Gastroesophageal sphincter (tissue), 4 donors: ENCODE results near the gene HADHA. TPM values are rescaled to one million over a fixed set of nuclear protein-coding genes. Genes with fewer than 3 reads are reported as not detected.

Source experiments
- ATAC-seq: fragments of 150-250 bp; one replicate; pipeline ENCODE4 v1.9.1; 2016; ENCODE audit warnings: mild to moderate bottlenecking, moderate library complexity
- H3K27ac ChIP-seq, 4 donors: fragments of 200-600 bp; sonication (generic) in 3 of 4; 1 replicate in 3 of 4; 2 replicates in 1 of 4; pipeline ENCODE4 v1.5.1; 2016 to 2019
- H3K27me3 ChIP-seq: fragments of 200-600 bp; sonication (generic); one replicate; pipeline ENCODE4 v1.5.1; 2019
- H3K36me3 ChIP-seq, 2 donors: fragments of 200-600 bp; sonication (generic); one replicate each; pipeline ENCODE4 v1.5.1; 2019; ENCODE audit warnings: control low read depth in 1 of 2
- H3K4me1 ChIP-seq, 3 donors: fragments of 200-600 bp; sonication (generic); 1 replicate in 2 of 3; 2 replicates in 1 of 3; pipeline ENCODE4 v1.5.1; 2016 to 2019; ENCODE audit warnings: control low read depth in 2 of 3
- H3K4me3 ChIP-seq, 2 donors: fragments of 200-600 bp; sonication (generic); one replicate each; pipeline ENCODE4 v1.5.1; 2019; ENCODE audit warnings: mild to moderate bottlenecking in 1 of 2, moderate library complexity in 1 of 2
- H3K9me3 ChIP-seq, 3 donors: fragments of 200-600 bp; sonication (generic); one replicate each; pipeline ENCODE4 v1.5.1; 2017 to 2019; ENCODE audit warnings: control low read depth in 2 of 3
- EP300 ChIP-seq: sonication (generic); formaldehyde crosslinking; IDR thresholded peaks from one replicate; pipeline ENCODE4 v1.6.1; 2017; ENCODE audit warnings: antibody characterized with exemption, mild to moderate bottlenecking
- POLR2A ChIP-seq, 2 donors: fragments of 450-650 bp; IDR thresholded peaks; one replicate each; pipeline ENCODE4 v1.6.1; 2017; ENCODE audit warnings: antibody characterized with exemption in 2 of 2, mild to moderate bottlenecking in 2 of 2, moderate library complexity in 1 of 2
- POLR2AphosphoS5 ChIP-seq: sonication (generic); formaldehyde crosslinking; IDR thresholded peaks from one replicate; pipeline ENCODE4 v1.6.1; 2017; ENCODE audit warnings: antibody characterized with exemption
- WGBS, 2 donors: methylation state at CpG; one replicate each; pipeline ENCODE4 v1.1.5; 2018; ENCODE audit warnings: low coverage in 1 of 2; 5-methylcytosine and 5-hydroxymethylcytosine counted together
- total RNA-seq, 4 donors: library from RNA; depleted of rRNA; stranded (reverse); fragments of >200 nt; gene quantifications; one replicate each; pipeline ENCODE4 v1.1.0, GENCODE V29; 2016
- TF ChIP-seq, protein P1 (sequence below), 4 experiments: fragments of 200-600 bp in 2 of 4; fragments of 450-650 bp in 2 of 4; sonication (generic) in 1 of 4; IDR thresholded peaks; one replicate each; pipeline ENCODE4 v1.5.1; 2017 to 2019; ENCODE audit warnings: antibody characterized with exemption in 4 of 4, mild to moderate bottlenecking in 2 of 4, moderate library complexity in 2 of 4

The HADHA gene
- 100 to 1,000 TPM; 154 to 277 (median 186) TPM for total RNA-seq

DNA sequence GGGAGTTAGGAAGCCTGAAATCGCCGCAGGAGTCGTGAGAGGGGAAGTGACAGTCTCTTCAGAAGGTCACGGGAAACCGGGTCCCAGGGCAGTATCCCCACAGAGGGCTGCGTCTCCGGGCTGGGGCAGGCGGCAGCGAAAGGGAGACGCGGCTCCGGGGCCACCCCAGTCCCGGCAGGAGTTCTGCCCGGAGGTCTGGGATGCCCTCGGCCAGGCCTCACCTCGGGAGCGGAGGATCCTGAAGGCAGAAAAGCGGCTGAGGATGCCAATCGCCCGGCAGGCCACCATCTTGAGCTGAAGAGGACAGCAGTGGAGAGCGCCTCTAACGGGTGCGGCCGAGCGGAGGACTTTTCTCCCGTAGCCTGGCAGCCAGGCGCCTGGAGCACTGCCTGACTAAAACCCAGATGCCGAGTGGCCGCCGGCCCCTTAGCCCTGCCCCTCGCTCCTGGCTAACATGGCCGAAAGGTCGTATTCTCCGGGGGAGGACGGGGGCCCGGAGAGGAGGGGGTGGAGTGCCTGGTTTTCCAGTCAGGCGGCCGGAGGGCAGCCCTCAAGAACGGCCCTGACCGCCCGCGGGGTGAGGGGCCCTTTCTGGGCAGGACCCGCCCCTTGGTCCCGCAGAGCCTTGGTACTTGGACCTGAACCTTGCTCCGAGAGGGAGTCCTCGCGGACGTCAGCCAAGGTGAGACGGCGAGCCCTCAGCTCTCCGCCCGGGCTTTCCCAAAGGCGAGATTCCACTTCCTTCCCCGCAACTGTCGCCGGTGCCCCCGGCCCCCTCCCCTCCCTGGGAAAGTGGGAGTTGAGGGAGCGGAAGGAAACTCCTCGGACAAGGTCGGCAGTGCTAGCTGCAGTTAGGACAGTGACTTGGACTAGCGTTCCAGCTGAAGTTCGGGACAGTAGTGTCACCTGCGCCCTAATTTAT, at the start of gene HADHA, which contains the start of gene HADHB:
Gene HADHA, minus strand, starts transcription at position 324 of the 922 bp plus-strand sequence. Its CDS starts 36 bp downstream, at position 288.
Gene HADHB, plus strand, starts transcription at position 631 of the 922 bp plus-strand sequence. CDS start 9,316 bp downstream, outside the sequence.
- H3K36me3 ChIP-seq = no peaks in the 10 kb centered on the region
- 0 to 3% methylated on average over 5 to 15 of the region's 63 CpGs for WGBS, 2 donors
- peak within 1 kb of the TSS; percentile 65 to 93 for H3K4me3 ChIP-seq
- TF ChIP-seq POLR2A (IDR thresholded peaks at IDR 0.05) (peak; percentile 31 to 69), EP300 (no peak), POLR2AphosphoS5 (peak; percentile 85)
- TF ChIP-seq, protein P1, sequence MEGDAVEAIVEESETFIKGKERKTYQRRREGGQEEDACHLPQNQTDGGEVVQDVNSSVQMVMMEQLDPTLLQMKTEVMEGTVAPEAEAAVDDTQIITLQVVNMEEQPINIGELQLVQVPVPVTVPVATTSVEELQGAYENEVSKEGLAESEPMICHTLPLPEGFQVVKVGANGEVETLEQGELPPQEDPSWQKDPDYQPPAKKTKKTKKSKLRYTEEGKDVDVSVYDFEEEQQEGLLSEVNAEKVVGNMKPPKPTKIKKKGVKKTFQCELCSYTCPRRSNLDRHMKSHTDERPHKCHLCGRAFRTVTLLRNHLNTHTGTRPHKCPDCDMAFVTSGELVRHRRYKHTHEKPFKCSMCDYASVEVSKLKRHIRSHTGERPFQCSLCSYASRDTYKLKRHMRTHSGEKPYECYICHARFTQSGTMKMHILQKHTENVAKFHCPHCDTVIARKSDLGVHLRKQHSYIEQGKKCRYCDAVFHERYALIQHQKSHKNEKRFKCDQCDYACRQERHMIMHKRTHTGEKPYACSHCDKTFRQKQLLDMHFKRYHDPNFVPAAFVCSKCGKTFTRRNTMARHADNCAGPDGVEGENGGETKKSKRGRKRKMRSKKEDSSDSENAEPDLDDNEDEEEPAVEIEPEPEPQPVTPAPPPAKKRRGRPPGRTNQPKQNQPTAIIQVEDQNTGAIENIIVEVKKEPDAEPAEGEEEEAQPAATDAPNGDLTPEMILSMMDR (IDR thresholded peaks at IDR 0.05) = peak in 3 of 4 experiments; percentile 46 to 58 (median 52)
- ATAC-seq = peak; percentile 96
- no peaks in the 10 kb centered on the region for H3K27me3 ChIP-seq
- H3K9me3 ChIP-seq = no peaks in the 10 kb centered on the region
- H3K27ac ChIP-seq = peak within 1 kb of the TSS; percentile 89 to 99 (median 96)
- peaks cover 0 to 83% (median 28%) of the 10 kb centered on the region in 3 donors for H3K4me1 ChIP-seq

DNA sequence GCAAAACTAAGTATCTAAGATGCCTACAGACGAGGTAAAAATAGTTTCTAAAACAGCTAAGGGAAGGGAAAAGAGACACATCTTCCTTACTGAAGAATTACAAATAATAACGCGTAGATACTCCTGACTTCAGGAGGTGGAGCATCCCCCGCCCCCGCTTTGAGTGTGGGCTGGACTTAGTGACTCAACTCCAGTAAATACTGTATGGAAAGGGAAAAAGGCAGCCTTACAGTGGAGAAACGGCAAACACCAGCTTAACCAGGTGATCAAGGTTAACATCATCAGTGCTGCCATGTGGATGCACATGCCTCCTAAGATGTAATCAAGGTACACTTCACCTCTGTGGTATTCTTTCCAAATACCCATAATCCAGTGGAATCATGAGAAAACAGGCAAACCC, 48.2 kb upstream of the HADHA start:
- ATAC-seq = no peak
- peak overlapping the region in 1 of 4 donors; percentile 8 for H3K27ac ChIP-seq

DNA sequence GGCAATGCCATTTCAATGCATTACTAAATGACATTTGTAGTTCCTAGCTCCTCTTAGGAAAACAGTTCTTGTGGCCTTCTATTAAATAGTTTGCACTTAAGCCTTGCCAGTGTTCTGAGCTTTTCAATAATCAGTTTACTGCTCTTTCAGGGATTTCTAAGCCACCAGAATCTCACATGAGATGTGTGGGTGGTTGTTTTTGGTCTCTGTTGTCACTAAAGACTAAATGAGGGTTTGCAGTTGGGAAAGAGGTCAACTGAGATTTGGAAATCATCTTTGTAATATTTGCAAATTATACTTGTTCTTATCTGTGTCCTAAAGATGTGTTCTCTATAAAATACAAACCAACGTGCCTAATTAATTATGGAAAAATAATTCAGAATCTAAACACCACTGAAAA, 45.6 kb upstream of the HADHA start:
- no peaks in the 10 kb centered on the region for H3K4me1 ChIP-seq
- H3K27me3 ChIP-seq = no peaks in the 10 kb centered on the region
- TF ChIP-seq POLR2AphosphoS5 = no peak
- no peak for TF ChIP-seq EP300
- no peak for TF ChIP-seq POLR2A (IDR thresholded peaks at IDR 0.05)
- TF ChIP-seq, protein P1 (IDR thresholded peaks at IDR 0.05) = no peak
- peaks cover 0 to 58% of the 10 kb centered on the region in 2 donors for H3K36me3 ChIP-seq
- H3K4me3 ChIP-seq = no peak overlapping the region
- ATAC-seq = no peak
- no peak overlapping the region for H3K27ac ChIP-seq
- WGBS, 2 donors = 64 to 67% methylated on average over 1 of the region's 1 CpG
- H3K9me3 ChIP-seq = no peaks in the 10 kb centered on the region

More for the DNA sequence above, 48.2 kb upstream of the HADHA start:
- H3K27me3 ChIP-seq = no peaks in the 10 kb centered on the region
- TF ChIP-seq, protein P1 (IDR thresholded peaks at IDR 0.05) = no peak
- TF ChIP-seq EP300 = no peak
- TF ChIP-seq POLR2A (IDR thresholded peaks at IDR 0.05) = no peak
- peaks cover 0 to 3% (median 0%) of the 10 kb centered on the region in 3 donors for H3K4me1 ChIP-seq
- no peaks in the 10 kb centered on the region for H3K9me3 ChIP-seq
- no peak overlapping the region for H3K4me3 ChIP-seq
- WGBS, 2 donors = 61 to 67% methylated on average over 4 to 6 of the region's 6 CpGs
- peaks cover 0 to 33% of the 10 kb centered on the region in 2 donors for H3K36me3 ChIP-seq

DNA sequence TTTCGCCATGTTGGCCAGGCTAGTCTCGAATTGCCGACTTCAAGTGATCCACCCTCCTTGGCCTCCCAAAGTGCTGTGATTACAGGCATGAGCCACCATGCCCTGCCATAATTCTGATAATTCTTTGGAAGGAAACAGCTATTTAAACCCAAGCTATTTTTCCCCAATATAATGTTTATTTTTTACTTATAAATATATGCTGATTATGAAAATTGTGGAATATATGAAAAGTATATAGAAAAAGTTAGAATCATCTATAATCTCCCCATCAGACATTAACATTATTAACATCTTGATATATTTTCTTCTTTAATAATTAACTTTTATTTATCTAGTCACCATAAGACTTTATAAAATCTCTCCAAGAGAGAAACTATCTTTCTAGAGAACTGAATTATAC, 41.5 kb upstream of the HADHA start:
- Histone ChIP-seq H3K4me3 (no peak overlapping the region), H3K27ac (no peak overlapping the region), H3K4me1 (no peaks in the 10 kb centered on the region), H3K27me3 (no peaks in the 10 kb centered on the region), H3K9me3 (no peaks in the 10 kb centered on the region), H3K36me3 (peaks cover 11 to 97% of the 10 kb centered on the region in 2 donors)
- ATAC-seq = no peak
- no peak for TF ChIP-seq POLR2AphosphoS5
- no peak for TF ChIP-seq POLR2A (IDR thresholded peaks at IDR 0.05)
- no peak for TF ChIP-seq EP300
- TF ChIP-seq, protein P1 (IDR thresholded peaks at IDR 0.05) = no peak
- WGBS, 2 donors = 96 to 100% methylated on average over 3 of the region's 3 CpGs
